SK-N-SH (cell line): ENCODE data around the gene ZNF133. TPM values are rescaled to one million over a fixed set of nuclear protein-coding genes. Genes with fewer than 3 reads are reported as not detected.

Experiments
- CTCF ChIA-PET: fragments of 300-600, 350-600 bp; formaldehyde crosslinking; extraction: SDS; loops from one replicate; lab custom pipeline; 2021; lab: Yijun Ruan, JAX
- POLR2A ChIA-PET: fragments of 350-600 bp; sonication (Branson Sonifier 250); formaldehyde crosslinking; extraction: SDS; loops from one replicate; lab custom pipeline; 2020; ENCODE audit warnings: antibody characterized with exemption, inconsistent platforms; lab: Yijun Ruan, JAX
- DNase-seq: peaks from one replicate; pipeline ENCODE4 v3.0.0; 2012
- H2AFZ ChIP-seq: fragments of 200-600 bp; sonication (generic); 2 replicates; pipeline ENCODE4 v1.8.1; 2016; ENCODE audit warnings: antibody characterized with exemption, mild to moderate bottlenecking, low read depth
- H3F3A ChIP-seq: fragments of 200-600 bp; sonication (generic); replicated peaks from 2 replicates; pipeline ENCODE3; 2016; ENCODE audit warnings: antibody characterized with exemption, mild to moderate bottlenecking; ENCODE audit not compliant: insufficient read depth
- H3K27ac ChIP-seq, 2 experiments: fragments of 200-500 bp in 1 of 2; fragments of 200-600 bp in 1 of 2; sonication (Bioruptor generic) in 1 of 2; sonication (generic), shearing (Covaris generic) in 1 of 2; 2 replicates each; pipeline versions ENCODE4 v1.5.1 to v1.6.1; 2014 to 2016; ENCODE audit warnings: low read depth in 2 of 2, inconsistent platforms in 1 of 2, low read length in 1 of 2, mild to moderate bottlenecking in 1 of 2, mixed read lengths in 1 of 2
- H3K27me3 ChIP-seq: fragments of 200-600 bp; sonication (generic), shearing (Covaris generic); 2 replicates; pipeline ENCODE4 v1.6.1; 2016; ENCODE audit warnings: mixed run types; ENCODE audit not compliant: insufficient read depth
- H3K36me3 ChIP-seq, 2 experiments: fragments of 200-500 bp in 1 of 2; fragments of 200-600 bp in 1 of 2; sonication (Bioruptor generic) in 1 of 2; sonication (generic) in 1 of 2; replicated peaks in 1 of 2; 2 replicates each; pipeline versions ENCODE3 to v1.5.1; 2014 to 2016; ENCODE audit warnings: low read length in 1 of 2, mild to moderate bottlenecking in 1 of 2; ENCODE audit not compliant: insufficient read depth in 2 of 2, control insufficient read depth in 1 of 2
- H3K4me1 ChIP-seq, 2 experiments: fragments of 200-500 bp in 1 of 2; fragments of 200-600 bp in 1 of 2; sonication (Bioruptor generic) in 1 of 2; sonication (generic), shearing (Covaris generic) in 1 of 2; 2 replicates each; pipeline versions ENCODE4 v1.5.1 to v1.6.1; 2014 to 2016; ENCODE audit warnings: low read depth in 1 of 2, low read length in 1 of 2, mixed run types in 1 of 2; ENCODE audit not compliant: insufficient read depth in 2 of 2, control insufficient read depth in 1 of 2
- H3K4me2 ChIP-seq: fragments of 200-600 bp; sonication (generic), shearing (Covaris generic); 2 replicates; pipeline ENCODE4 v1.6.1; 2017; ENCODE audit warnings: mixed run types
- H3K4me3 ChIP-seq, 2 experiments: fragments of 200-500 bp in 1 of 2; fragments of 200-600 bp in 1 of 2; sonication (Bioruptor generic) in 1 of 2; sonication (generic), shearing (Covaris generic) in 1 of 2; 2 replicates each; pipeline versions ENCODE4 v1.5.1 to v1.8.1; 2014 to 2016; ENCODE audit warnings: low read depth in 2 of 2, inconsistent platforms in 1 of 2, low read length in 1 of 2, mild to moderate bottlenecking in 1 of 2, mixed read lengths in 1 of 2, moderate library complexity in 1 of 2
- H3K79me2 ChIP-seq: fragments of 200-600 bp; sonication (generic); 2 replicates; pipeline ENCODE4 v1.8.1; 2017; ENCODE audit warnings: mild to moderate bottlenecking; ENCODE audit not compliant: insufficient read depth
- H3K9ac ChIP-seq: fragments of 200-600 bp; sonication (generic); 2 replicates; pipeline ENCODE4 v1.6.1; 2017; ENCODE audit warnings: mixed run types
- H3K9me2 ChIP-seq: fragments of 200-600 bp; sonication (generic); 2 replicates; pipeline ENCODE4 v1.6.1; 2017; ENCODE audit warnings: mixed run types
- H3K9me3 ChIP-seq: fragments of 200-600 bp; sonication (generic); 2 replicates; pipeline ENCODE4 v1.6.1; 2017; ENCODE audit warnings: mixed run types, mild to moderate bottlenecking, moderate library complexity
- H4K20me1 ChIP-seq: fragments of 200-600 bp; sonication (generic); 2 replicates; pipeline ENCODE4 v1.6.1; 2017; ENCODE audit warnings: mild to moderate bottlenecking, mixed run types; ENCODE audit not compliant: insufficient read depth
- CHD2 ChIP-seq: fragments of 150-350 bp; IDR thresholded peaks from 2 replicates; pipeline ENCODE4 v1.6.1; 2018; ENCODE audit warnings: low read length; ENCODE audit not compliant: partially characterized antibody
- EZH2phosphoT487 ChIP-seq: fragments of 200-600 bp; sonication (generic); IDR thresholded peaks from 2 replicates; pipeline ENCODE4 v1.6.1; 2017; ENCODE audit warnings: low read depth, mixed run types, mild to moderate bottlenecking, antibody characterized with exemption, moderate library complexity, borderline replicate concordance
- FOSL2 ChIP-seq: IDR thresholded peaks from 2 replicates; pipeline ENCODE4 v1.4.0; 2012; ENCODE audit warnings: low read depth, mild to moderate bottlenecking, moderate library complexity, borderline replicate concordance
- FOXJ3 ChIP-seq: sonication (generic); formaldehyde crosslinking; IDR thresholded peaks from 2 replicates; pipeline ENCODE4 v1.5.1; 2020; ENCODE audit warnings: mild to moderate bottlenecking, missing genetic modification reagents
- GABPA ChIP-seq: IDR thresholded peaks from 2 replicates; pipeline ENCODE4 v1.4.0; 2012; ENCODE audit warnings: low read depth, mild to moderate bottlenecking
- MAX ChIP-seq: IDR thresholded peaks from 2 replicates; pipeline ENCODE4 v1.4.0; 2012; ENCODE audit warnings: low read depth
- MEF2A ChIP-seq: IDR thresholded peaks from 2 replicates; pipeline ENCODE4 v1.4.0; 2012; ENCODE audit warnings: low read depth, borderline replicate concordance
- NFIC ChIP-seq: IDR thresholded peaks from 2 replicates; pipeline ENCODE4 v1.4.0; 2012; ENCODE audit warnings: borderline replicate concordance
- POLR2AphosphoS5 ChIP-seq: IDR thresholded peaks from 2 replicates; pipeline ENCODE4 v1.6.1; 2012; ENCODE audit warnings: low read depth, low read length
- RFX5 ChIP-seq: IDR thresholded peaks from 2 replicates; pipeline ENCODE4 v1.6.1; 2012; ENCODE audit warnings: mild to moderate bottlenecking, improper control_type of control experiment, low read length
- SMC3 ChIP-seq: IDR thresholded peaks from 2 replicates; pipeline ENCODE4 v1.6.1; 2012; ENCODE audit warnings: low read depth, low read length, improper control_type of control experiment
- TAF1 ChIP-seq: IDR thresholded peaks from 2 replicates; pipeline ENCODE4 v1.6.1; 2012; ENCODE audit warnings: low read depth, mild to moderate bottlenecking, low read length, moderate library complexity, borderline replicate concordance
- TCF12 ChIP-seq: IDR thresholded peaks from 2 replicates; pipeline ENCODE4 v1.4.0; 2012
- USF2 ChIP-seq: fragments of 150-350 bp; IDR thresholded peaks from 2 replicates; pipeline ENCODE4 v1.6.1; 2017; ENCODE audit warnings: antibody characterized with exemption, low read length, low read depth, borderline replicate concordance
- WGBS: methylation state at CpG from one replicate; pipeline ENCODE4 v1.1.6; 2017; ENCODE audit warnings: low lambda C conversion rate; 5-methylcytosine and 5-hydroxymethylcytosine counted together
- polyA plus RNA-seq, 3 experiments: library from polyadenylated mRNA; depleted of rRNA; stranded (reverse); fragments of >200 nt; gene quantifications; 2 replicates each; pipeline ENCODE4 v1.2.3, GENCODE V29; 2012
- TF ChIP-seq, protein P1 (sequence below): IDR thresholded peaks from 2 replicates; pipeline ENCODE4; 2012
- TF ChIP-seq, protein P2 (sequence below): fragments of 150-350 bp; IDR thresholded peaks from 2 replicates; pipeline ENCODE4 v1.6.1; 2016; ENCODE audit warnings: mild to moderate bottlenecking, low read depth, low read length
- TF ChIP-seq, protein P3 (sequence below): IDR thresholded peaks from 2 replicates; pipeline ENCODE4 v1.6.1; 2012; ENCODE audit warnings: mild to moderate bottlenecking, low read depth, low read length, moderate library complexity

Gene ZNF133
- polyA plus RNA-seq, 1 of the 3 experiments (the other 2 are of a cell fraction): 15.5 TPM

- Histone ChIP-seq H3K9me3 (no peaks in the 10 kb centered on the region), H3K9ac (no peak overlapping the region), H3K9me2 (no peaks in the 10 kb centered on the region), H3K27ac (no peak overlapping the region), H3K27me3 (no peaks in the 10 kb centered on the region), H3K79me2 (no peaks in the 10 kb centered on the region), H2AFZ (no peak overlapping the region), H3F3A (no peaks in the 10 kb centered on the region)
- 92% methylated on average over 3 of the region's 3 CpGs for WGBS
- DNase-seq: no peak
- TF ChIP-seq, protein P1, sequence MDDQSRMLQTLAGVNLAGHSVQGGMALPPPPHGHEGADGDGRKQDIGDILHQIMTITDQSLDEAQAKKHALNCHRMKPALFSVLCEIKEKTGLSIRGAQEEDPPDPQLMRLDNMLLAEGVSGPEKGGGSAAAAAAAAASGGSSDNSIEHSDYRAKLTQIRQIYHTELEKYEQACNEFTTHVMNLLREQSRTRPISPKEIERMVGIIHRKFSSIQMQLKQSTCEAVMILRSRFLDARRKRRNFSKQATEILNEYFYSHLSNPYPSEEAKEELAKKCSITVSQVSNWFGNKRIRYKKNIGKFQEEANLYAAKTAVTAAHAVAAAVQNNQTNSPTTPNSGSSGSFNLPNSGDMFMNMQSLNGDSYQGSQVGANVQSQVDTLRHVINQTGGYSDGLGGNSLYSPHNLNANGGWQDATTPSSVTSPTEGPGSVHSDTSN: no peak
- TF ChIP-seq MAX (no peak), FOXJ3 (CRISPR knock-in tag) (no peak), POLR2AphosphoS5 (no peak), NFIC (no peak), GABPA (no peak), CHD2 (no peak), USF2 (no peak), RFX5 (no peak), TAF1 (no peak), TCF12 (no peak), EZH2phosphoT487 (no peak), SMC3 (no peak), FOSL2 (no peak), MEF2A (no peak)
- TF ChIP-seq, protein P2, sequence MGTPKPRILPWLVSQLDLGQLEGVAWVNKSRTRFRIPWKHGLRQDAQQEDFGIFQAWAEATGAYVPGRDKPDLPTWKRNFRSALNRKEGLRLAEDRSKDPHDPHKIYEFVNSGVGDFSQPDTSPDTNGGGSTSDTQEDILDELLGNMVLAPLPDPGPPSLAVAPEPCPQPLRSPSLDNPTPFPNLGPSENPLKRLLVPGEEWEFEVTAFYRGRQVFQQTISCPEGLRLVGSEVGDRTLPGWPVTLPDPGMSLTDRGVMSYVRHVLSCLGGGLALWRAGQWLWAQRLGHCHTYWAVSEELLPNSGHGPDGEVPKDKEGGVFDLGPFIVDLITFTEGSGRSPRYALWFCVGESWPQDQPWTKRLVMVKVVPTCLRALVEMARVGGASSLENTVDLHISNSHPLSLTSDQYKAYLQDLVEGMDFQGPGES: no peak
- TF ChIP-seq, protein P3, sequence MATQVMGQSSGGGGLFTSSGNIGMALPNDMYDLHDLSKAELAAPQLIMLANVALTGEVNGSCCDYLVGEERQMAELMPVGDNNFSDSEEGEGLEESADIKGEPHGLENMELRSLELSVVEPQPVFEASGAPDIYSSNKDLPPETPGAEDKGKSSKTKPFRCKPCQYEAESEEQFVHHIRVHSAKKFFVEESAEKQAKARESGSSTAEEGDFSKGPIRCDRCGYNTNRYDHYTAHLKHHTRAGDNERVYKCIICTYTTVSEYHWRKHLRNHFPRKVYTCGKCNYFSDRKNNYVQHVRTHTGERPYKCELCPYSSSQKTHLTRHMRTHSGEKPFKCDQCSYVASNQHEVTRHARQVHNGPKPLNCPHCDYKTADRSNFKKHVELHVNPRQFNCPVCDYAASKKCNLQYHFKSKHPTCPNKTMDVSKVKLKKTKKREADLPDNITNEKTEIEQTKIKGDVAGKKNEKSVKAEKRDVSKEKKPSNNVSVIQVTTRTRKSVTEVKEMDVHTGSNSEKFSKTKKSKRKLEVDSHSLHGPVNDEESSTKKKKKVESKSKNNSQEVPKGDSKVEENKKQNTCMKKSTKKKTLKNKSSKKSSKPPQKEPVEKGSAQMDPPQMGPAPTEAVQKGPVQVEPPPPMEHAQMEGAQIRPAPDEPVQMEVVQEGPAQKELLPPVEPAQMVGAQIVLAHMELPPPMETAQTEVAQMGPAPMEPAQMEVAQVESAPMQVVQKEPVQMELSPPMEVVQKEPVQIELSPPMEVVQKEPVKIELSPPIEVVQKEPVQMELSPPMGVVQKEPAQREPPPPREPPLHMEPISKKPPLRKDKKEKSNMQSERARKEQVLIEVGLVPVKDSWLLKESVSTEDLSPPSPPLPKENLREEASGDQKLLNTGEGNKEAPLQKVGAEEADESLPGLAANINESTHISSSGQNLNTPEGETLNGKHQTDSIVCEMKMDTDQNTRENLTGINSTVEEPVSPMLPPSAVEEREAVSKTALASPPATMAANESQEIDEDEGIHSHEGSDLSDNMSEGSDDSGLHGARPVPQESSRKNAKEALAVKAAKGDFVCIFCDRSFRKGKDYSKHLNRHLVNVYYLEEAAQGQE: no peak
- TF ChIP-seq, all 33 proteins: peak for 0
- no peak overlapping the region for H3K4me3 ChIP-seq
- no peaks in the 10 kb centered on the region for H3K4me1 ChIP-seq
- peaks cover 21 to 44% of the 10 kb centered on the region in 2 experiments for H3K36me3 ChIP-seq
- no peak overlapping the region for H3K4me2 ChIP-seq
- POLR2A ChIA-PET: no interaction called here
- CTCF ChIA-PET: no interaction called here
- H4K20me1 ChIP-seq: no peaks in the 10 kb centered on the region
Measured at GRCh38 chr20:18307301-18307700, 19.0 kb downstream of the ZNF133 start.
